ENCODE results near the gene ARFRP1. TPM values are rescaled to one million over a fixed set of nuclear protein-coding genes. Genes with fewer than 3 reads are reported as not detected.
A peak's percentile ranks its signal among the peaks of the same experiment; 100 is the strongest.

Gene ARFRP1
- total RNA-seq, 1 experiment from 2014 or later: 30.2 TPM

DNA sequence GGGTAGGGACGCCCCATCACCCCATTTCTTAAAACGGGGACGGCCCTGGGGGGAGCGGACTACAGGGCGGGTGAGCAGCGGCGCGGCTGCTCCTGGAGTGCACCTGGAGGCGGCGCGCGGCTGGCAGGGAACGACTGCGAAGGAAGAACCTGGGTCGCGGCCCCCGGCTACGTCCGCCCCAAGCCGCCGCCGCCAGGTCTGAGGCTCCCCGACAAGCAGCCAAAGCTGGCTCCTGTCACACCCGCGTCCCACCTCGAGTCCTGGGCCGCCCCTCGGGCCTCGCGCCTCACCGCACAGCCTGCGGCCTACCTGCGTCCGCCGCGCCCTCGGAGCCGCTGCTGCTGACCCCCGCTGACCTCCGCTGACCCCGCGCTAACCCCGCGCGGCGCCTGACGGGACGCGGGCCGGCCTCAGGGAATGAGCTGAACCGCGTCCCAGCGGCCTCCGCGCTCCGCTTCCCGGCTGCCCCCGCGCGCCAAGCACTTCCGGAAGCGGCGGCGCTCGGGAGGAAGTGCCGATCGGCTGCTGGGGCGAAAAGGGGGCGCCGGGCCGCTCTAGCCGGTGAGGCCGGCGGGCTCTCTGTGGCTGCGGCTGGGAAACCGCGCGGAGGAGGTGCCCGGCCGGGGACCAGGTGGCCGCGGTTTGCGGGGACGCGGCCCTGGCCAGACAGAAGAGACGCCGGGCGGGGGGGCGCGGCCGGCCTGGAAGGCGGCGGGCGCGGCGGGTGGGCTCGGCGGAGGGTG is at the start of gene ARFRP1, which contains the start of gene ZGPAT (continued):
- TF ChIP-seq, protein P1, sequence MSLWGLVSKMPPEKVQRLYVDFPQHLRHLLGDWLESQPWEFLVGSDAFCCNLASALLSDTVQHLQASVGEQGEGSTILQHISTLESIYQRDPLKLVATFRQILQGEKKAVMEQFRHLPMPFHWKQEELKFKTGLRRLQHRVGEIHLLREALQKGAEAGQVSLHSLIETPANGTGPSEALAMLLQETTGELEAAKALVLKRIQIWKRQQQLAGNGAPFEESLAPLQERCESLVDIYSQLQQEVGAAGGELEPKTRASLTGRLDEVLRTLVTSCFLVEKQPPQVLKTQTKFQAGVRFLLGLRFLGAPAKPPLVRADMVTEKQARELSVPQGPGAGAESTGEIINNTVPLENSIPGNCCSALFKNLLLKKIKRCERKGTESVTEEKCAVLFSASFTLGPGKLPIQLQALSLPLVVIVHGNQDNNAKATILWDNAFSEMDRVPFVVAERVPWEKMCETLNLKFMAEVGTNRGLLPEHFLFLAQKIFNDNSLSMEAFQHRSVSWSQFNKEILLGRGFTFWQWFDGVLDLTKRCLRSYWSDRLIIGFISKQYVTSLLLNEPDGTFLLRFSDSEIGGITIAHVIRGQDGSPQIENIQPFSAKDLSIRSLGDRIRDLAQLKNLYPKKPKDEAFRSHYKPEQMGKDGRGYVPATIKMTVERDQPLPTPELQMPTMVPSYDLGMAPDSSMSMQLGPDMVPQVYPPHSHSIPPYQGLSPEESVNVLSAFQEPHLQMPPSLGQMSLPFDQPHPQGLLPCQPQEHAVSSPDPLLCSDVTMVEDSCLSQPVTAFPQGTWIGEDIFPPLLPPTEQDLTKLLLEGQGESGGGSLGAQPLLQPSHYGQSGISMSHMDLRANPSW (CRISPR knock-in tag; conservative IDR thresholded peaks at IDR 0.05; ENCODE audit: low read depth): peak; percentile 90; the same call in 1 of the 2 replicates
- TF ChIP-seq GRHL2 (CRISPR knock-in tag; IDR thresholded peaks at IDR 0.05; ENCODE audit: insufficient replicate concordance, severe bottlenecking): no peak
- TF ChIP-seq, protein P2, sequence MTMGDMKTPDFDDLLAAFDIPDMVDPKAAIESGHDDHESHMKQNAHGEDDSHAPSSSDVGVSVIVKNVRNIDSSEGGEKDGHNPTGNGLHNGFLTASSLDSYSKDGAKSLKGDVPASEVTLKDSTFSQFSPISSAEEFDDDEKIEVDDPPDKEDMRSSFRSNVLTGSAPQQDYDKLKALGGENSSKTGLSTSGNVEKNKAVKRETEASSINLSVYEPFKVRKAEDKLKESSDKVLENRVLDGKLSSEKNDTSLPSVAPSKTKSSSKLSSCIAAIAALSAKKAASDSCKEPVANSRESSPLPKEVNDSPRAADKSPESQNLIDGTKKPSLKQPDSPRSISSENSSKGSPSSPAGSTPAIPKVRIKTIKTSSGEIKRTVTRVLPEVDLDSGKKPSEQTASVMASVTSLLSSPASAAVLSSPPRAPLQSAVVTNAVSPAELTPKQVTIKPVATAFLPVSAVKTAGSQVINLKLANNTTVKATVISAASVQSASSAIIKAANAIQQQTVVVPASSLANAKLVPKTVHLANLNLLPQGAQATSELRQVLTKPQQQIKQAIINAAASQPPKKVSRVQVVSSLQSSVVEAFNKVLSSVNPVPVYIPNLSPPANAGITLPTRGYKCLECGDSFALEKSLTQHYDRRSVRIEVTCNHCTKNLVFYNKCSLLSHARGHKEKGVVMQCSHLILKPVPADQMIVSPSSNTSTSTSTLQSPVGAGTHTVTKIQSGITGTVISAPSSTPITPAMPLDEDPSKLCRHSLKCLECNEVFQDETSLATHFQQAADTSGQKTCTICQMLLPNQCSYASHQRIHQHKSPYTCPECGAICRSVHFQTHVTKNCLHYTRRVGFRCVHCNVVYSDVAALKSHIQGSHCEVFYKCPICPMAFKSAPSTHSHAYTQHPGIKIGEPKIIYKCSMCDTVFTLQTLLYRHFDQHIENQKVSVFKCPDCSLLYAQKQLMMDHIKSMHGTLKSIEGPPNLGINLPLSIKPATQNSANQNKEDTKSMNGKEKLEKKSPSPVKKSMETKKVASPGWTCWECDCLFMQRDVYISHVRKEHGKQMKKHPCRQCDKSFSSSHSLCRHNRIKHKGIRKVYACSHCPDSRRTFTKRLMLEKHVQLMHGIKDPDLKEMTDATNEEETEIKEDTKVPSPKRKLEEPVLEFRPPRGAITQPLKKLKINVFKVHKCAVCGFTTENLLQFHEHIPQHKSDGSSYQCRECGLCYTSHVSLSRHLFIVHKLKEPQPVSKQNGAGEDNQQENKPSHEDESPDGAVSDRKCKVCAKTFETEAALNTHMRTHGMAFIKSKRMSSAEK (CRISPR knock-in tag; IDR thresholded peaks at IDR 0.05; ENCODE audit: borderline replicate concordance): no peak
- peak; percentile 99 for TF ChIP-seq NR2C2 (CRISPR knock-in tag; IDR thresholded peaks at IDR 0.05)
- TF ChIP-seq, protein P3, sequence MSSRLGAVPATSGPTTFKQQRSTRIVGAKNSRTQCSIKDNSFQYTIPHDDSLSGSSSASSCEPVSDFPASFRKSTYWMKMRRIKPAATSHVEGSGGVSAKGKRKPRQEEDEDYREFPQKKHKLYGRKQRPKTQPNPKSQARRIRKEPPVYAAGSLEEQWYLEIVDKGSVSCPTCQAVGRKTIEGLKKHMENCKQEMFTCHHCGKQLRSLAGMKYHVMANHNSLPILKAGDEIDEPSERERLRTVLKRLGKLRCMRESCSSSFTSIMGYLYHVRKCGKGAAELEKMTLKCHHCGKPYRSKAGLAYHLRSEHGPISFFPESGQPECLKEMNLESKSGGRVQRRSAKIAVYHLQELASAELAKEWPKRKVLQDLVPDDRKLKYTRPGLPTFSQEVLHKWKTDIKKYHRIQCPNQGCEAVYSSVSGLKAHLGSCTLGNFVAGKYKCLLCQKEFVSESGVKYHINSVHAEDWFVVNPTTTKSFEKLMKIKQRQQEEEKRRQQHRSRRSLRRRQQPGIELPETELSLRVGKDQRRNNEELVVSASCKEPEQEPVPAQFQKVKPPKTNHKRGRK (CRISPR knock-in tag; IDR thresholded peaks at IDR 0.05; ENCODE audit: borderline replicate concordance): no peak
- TF ChIP-seq ZNF232 (CRISPR knock-in tag; IDR thresholded peaks at IDR 0.05): 0 out of 2 replicates have a peak, but pooled peaks have one; percentile 46
- peak; percentile 91 for TF ChIP-seq GABPB1 (CRISPR knock-in tag; IDR thresholded peaks at IDR 0.05)
- no peak for TF ChIP-seq OVOL2 (CRISPR knock-in tag; IDR thresholded peaks at IDR 0.05; ENCODE audit: borderline replicate concordance)
- no peak for TF ChIP-seq FOXJ3 (CRISPR knock-in tag; IDR thresholded peaks at IDR 0.05; ENCODE audit: borderline replicate concordance)
- no peak for TF ChIP-seq ZNF671 (CRISPR knock-in tag; IDR thresholded peaks at IDR 0.05)
- TF ChIP-seq, protein P4, sequence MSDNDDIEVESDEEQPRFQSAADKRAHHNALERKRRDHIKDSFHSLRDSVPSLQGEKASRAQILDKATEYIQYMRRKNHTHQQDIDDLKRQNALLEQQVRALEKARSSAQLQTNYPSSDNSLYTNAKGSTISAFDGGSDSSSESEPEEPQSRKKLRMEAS (CRISPR knock-in tag; IDR thresholded peaks at IDR 0.05): no peak
- 0 out of 2 replicates have a peak, but pooled peaks have one; percentile 28 for TF ChIP-seq ZNF138 (CRISPR knock-in tag; conservative IDR thresholded peaks at IDR 0.05)
- TF ChIP-seq TEAD4 (CRISPR knock-in tag; IDR thresholded peaks at IDR 0.05): no peak
- TF ChIP-seq, protein P5, sequence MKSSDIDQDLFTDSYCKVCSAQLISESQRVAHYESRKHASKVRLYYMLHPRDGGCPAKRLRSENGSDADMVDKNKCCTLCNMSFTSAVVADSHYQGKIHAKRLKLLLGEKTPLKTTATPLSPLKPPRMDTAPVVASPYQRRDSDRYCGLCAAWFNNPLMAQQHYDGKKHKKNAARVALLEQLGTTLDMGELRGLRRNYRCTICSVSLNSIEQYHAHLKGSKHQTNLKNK (CRISPR knock-in tag; IDR thresholded peaks at IDR 0.05): no peak
- TF ChIP-seq, protein P6, sequence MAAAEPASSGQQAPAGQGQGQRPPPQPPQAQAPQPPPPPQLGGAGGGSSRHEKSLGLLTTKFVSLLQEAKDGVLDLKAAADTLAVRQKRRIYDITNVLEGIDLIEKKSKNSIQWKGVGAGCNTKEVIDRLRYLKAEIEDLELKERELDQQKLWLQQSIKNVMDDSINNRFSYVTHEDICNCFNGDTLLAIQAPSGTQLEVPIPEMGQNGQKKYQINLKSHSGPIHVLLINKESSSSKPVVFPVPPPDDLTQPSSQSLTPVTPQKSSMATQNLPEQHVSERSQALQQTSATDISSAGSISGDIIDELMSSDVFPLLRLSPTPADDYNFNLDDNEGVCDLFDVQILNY (CRISPR knock-in tag; IDR thresholded peaks at IDR 0.05): peak; percentile 89
- TF ChIP-seq, protein P7, sequence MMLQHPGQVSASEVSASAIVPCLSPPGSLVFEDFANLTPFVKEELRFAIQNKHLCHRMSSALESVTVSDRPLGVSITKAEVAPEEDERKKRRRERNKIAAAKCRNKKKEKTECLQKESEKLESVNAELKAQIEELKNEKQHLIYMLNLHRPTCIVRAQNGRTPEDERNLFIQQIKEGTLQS (CRISPR knock-in tag; conservative IDR thresholded peaks at IDR 0.05): no peak
- peak; percentile 98 for TF ChIP-seq CBFB (CRISPR knock-in tag; IDR thresholded peaks at IDR 0.05; ENCODE audit: low read depth)
- TF ChIP-seq ZNF219 (CRISPR knock-in tag; IDR thresholded peaks at IDR 0.05; ENCODE audit: borderline replicate concordance): no peak
- peak; percentile 86; the same call in 1 of the 2 replicates for TF ChIP-seq ESRRA (CRISPR knock-in tag; IDR thresholded peaks at IDR 0.05; ENCODE audit: borderline replicate concordance)
- TF ChIP-seq, protein P8, sequence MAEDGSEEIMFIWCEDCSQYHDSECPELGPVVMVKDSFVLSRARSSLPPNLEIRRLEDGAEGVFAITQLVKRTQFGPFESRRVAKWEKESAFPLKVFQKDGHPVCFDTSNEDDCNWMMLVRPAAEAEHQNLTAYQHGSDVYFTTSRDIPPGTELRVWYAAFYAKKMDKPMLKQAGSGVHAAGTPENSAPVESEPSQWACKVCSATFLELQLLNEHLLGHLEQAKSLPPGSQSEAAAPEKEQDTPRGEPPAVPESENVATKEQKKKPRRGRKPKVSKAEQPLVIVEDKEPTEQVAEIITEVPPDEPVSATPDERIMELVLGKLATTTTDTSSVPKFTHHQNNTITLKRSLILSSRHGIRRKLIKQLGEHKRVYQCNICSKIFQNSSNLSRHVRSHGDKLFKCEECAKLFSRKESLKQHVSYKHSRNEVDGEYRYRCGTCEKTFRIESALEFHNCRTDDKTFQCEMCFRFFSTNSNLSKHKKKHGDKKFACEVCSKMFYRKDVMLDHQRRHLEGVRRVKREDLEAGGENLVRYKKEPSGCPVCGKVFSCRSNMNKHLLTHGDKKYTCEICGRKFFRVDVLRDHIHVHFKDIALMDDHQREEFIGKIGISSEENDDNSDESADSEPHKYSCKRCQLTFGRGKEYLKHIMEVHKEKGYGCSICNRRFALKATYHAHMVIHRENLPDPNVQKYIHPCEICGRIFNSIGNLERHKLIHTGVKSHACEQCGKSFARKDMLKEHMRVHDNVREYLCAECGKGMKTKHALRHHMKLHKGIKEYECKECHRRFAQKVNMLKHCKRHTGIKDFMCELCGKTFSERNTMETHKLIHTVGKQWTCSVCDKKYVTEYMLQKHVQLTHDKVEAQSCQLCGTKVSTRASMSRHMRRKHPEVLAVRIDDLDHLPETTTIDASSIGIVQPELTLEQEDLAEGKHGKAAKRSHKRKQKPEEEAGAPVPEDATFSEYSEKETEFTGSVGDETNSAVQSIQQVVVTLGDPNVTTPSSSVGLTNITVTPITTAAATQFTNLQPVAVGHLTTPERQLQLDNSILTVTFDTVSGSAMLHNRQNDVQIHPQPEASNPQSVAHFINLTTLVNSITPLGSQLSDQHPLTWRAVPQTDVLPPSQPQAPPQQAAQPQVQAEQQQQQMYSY (CRISPR knock-in tag; IDR thresholded peaks at IDR 0.05): no peak
